Stimulated activated effector memory CD8-positive, alpha-beta T cell treated with anti-CD3 and anti-CD28 coated beads, Interleukin-12 subunit alpha, Interleukin-12 subunit beta, amount 100 ng/mL, for 72 hours (primary cell): ENCODE data around the gene CDSN.

ENCODE experiments used
- ATAC-seq: fragments of 150-1000 bp; cut with Tn5 transposase; 2 replicates; pipeline ENCODE4 v1.10.0; 2021
- DNase-seq, 2 donors: peaks; one replicate each; pipeline ENCODE4 v3.0.0; 2021 to 2022; ENCODE audit warnings: low spot score in 2 of 2
- H3K27ac Mint-ChIP-seq: one replicate; pipeline ENCODE4 v1.8.0; 2022; ENCODE audit warnings: mild to moderate bottlenecking, mixed read lengths
- H3K36me3 Mint-ChIP-seq: one replicate; pipeline ENCODE4 v1.8.0; 2022; ENCODE audit warnings: mild to moderate bottlenecking, mixed read lengths
- H3K4me1 Mint-ChIP-seq: one replicate; pipeline ENCODE4 v1.8.0; 2022; ENCODE audit warnings: mixed read lengths
- H3K4me3 Mint-ChIP-seq: one replicate; pipeline ENCODE4 v1.8.0; 2022; ENCODE audit warnings: mild to moderate bottlenecking, mixed read lengths
- H3K9me3 Mint-ChIP-seq: one replicate; pipeline ENCODE4 v1.8.0; 2022; ENCODE audit warnings: mixed read lengths

CDSN gene

DNA sequence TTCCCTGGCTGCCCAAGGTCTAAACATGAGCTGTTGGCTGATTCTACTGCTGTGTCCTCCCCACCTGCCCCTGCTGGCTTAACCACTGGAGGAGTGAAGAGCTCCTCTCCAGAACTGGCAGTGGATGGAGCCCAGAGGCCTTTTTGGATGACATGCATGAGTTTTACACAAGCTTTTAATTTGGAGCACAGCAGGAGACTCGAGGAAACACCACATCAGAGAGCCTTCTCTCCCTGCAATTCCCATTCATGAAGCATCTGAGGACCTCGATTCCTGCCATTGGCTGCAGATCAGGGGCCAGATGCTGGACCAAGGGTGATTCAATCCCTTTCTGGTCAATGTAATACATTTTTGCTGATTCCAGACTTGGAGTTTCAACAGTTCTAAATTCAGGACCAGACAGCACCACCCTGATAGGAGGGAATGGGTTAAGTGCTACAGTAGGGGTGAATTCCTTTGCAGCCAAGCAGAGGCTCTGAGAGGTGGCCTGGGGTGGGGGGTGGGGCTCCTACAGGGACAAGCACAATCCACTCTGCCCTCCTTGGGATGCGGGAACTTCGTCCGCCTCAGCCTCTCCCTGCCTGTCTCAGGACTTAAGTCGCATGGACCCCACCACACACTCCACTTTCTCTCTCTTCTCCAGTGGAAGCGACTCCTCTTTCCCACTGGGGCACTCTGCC is 6.2 kb downstream of the CDSN start:
- no peak for ATAC-seq
- no peaks in the 10 kb centered on the region for H3K4me1 Mint-ChIP-seq

DNA sequence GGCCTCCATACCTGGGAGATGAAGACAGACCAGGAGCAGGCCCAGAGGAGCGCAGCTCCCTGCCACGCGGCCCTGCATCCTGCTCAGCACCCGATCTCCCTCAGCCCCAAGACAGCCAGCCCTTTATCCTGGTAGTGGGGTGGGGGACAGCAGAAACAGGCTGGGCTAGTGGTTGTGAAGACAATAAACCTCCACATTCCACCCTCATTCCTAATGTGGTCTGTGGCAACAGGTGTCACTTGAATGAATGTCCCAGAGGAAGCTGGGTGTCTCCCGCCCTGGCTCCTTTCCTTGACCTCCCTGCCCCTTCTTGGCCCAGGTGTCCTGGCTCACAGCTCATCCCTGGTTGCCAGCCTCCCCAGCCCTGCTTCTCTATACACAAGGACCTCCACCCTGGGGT is 7.8 kb downstream of the CDSN start, which contains the start of gene C6orf15:
Gene C6orf15 (minus strand): TSS at position 98 of the 400 bp plus-strand sequence. CDS start 20 bp downstream, at position 78.
- H3K9me3 Mint-ChIP-seq = no peaks in the 10 kb centered on the region
- H3K4me3 Mint-ChIP-seq = no peak within 1 kb of the TSS
- no peak within 1 kb of the TSS for H3K27ac Mint-ChIP-seq
- ATAC-seq (no peak), DNase-seq (no peak)
- no peaks in the 10 kb centered on the region for H3K4me1 Mint-ChIP-seq
- no peaks in the 10 kb centered on the region for H3K36me3 Mint-ChIP-seq

More for the DNA sequence above, 6.2 kb downstream of the CDSN start:
- no peaks in the 10 kb centered on the region for H3K36me3 Mint-ChIP-seq
- no peaks in the 10 kb centered on the region for H3K9me3 Mint-ChIP-seq
- no peak overlapping the region for H3K4me3 Mint-ChIP-seq
- H3K27ac Mint-ChIP-seq = peak overlapping the region; percentile 26
- no peak for DNase-seq

DNA sequence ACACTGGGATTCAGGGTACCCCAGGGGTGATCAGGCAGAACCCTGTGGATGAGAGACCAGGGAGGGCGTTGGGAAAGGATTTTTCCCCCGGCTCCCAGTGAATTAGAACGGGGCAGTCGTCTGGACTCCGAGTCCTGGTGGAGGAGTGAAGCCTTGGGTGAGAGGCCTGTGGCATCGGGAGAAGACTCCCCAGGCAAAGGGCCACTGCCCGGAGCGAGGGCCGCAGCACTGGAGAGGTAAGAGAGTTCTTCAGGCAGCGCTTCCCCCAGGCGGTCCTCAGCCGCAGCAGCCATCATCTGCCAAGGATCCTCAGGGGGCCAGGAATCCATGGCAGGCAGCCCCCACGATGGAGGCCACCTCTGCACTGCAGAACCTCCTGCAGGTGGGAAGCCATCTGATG is 8.5 kb downstream of the CDSN start:
- DNase-seq (no peak), ATAC-seq (no peak)
- Mint-ChIP-seq H3K27ac (no peak overlapping the region), H3K9me3 (no peaks in the 10 kb centered on the region), H3K4me3 (no peak overlapping the region), H3K36me3 (no peaks in the 10 kb centered on the region), H3K4me1 (no peaks in the 10 kb centered on the region)

DNA sequence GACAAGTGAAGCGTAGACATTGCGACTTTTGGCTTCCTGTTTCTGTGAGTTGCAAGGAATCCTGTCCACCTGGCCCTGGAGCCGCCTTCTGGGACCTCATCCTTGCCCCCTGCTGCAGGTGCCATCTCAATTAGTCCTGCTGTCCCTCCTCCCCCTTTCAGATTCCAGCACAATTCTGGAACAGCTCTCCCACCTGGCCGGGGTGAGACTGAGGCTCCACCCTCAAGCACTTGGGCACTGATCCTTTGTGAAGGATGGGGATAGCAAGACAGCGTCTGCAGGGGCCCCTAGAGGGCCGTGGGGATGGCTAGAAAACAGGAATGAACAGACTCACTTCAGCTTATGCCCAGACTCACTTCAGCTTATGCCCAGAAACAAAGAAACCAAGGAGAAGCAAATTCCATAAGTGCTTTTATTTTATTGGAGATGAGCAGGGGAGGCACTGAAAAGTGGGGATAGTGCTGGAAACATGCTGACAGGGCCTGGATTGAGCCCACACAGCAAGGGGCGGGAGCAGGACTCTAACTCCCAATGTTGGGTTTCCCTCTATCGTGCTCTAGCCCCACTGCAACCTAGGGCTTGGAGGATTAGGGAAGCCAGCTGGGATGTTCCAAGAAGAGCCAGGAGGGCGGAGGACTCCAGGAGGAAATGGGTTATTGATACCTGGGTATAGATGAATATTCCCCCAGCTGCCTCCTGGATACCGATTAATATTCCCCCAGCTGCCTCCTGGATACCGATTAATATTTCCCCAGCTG is 9.2 kb downstream of the CDSN start:
- Mint-ChIP-seq H3K4me1 (no peaks in the 10 kb centered on the region), H3K27ac (no peak overlapping the region), H3K4me3 (no peak overlapping the region), H3K9me3 (no peaks in the 10 kb centered on the region), H3K36me3 (no peaks in the 10 kb centered on the region)
- no peak for ATAC-seq
- DNase-seq = no peak

DNA sequence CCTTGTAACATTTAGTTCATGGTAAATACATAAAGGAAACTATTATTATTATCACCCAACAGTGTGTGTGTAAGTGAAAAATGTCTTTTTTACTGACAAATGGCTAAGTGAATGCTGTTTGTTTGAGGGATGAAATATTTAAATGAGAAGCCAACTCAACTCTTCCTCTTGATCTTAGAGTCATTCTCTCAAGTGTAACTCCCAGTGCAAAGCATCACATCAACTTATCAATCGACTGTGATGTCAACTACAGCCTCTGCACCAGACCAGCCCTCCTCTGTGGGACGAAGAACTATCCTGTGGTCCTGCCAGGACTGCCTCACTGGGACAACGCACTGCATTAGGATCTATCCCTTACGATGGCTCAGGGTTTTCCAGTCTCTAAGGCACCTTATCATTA is 13.2 kb downstream of the CDSN start:
- peak; percentile 51 for ATAC-seq
- DNase-seq = no peak
- H3K9me3 Mint-ChIP-seq = no peaks in the 10 kb centered on the region
- no peaks in the 10 kb centered on the region for H3K36me3 Mint-ChIP-seq
- H3K27ac Mint-ChIP-seq = peak overlapping the region; percentile 53
- H3K4me3 Mint-ChIP-seq = no peak overlapping the region
- no peaks in the 10 kb centered on the region for H3K4me1 Mint-ChIP-seq

DNA sequence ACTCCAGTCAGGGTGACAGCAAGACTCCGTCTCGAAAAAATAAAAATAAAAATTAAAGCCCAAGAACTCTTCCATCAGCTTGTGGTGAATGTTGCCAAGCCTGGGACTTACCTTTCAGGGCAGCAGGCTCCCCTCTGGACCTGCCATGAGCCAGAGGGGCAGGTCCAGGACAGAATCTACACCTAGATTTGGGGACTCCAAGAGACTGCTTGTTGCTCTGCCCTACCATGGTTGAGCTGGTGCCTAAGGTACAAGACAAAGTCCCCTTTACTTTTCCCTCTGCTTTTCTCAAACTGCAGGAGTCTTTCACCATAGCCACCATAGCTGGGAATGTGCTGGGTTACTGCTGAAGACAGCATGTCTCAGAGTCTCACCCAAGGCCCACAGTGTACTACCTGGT is 17.1 kb downstream of the CDSN start:
- Mint-ChIP-seq H3K4me3 (no peak overlapping the region), H3K9me3 (no peaks in the 10 kb centered on the region), H3K4me1 (no peaks in the 10 kb centered on the region), H3K27ac (no peak overlapping the region), H3K36me3 (no peaks in the 10 kb centered on the region)
- DNase-seq (no peak), ATAC-seq (no peak)

DNA sequence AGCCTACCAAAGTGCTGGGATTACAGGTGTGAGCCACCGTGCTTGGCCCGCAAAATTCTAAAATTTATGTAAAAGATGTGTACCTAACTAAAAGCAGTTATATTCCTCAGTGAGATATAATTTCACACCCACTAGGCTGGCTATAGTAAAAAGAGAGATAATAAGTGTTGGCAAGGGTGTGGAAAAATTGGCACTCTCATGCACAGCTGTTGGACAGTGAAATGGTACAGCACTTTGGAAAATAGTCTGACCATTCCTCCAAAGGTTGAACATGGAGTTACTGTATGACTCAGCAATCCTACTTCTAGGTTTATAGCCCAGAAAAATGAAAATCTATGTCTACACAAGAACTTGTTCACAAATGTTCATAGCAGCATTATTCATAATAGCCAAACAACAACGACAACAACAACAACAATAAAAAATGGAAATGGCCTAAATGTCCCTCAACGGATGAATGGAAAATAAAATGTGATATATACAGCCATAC is 21.8 kb downstream of the CDSN start:
- ATAC-seq = no peak
- peaks cover 22% of the 10 kb centered on the region for H3K4me1 Mint-ChIP-seq
- no peaks in the 10 kb centered on the region for H3K36me3 Mint-ChIP-seq
- no peak overlapping the region for H3K4me3 Mint-ChIP-seq
- no peak overlapping the region for H3K27ac Mint-ChIP-seq
- no peaks in the 10 kb centered on the region for H3K9me3 Mint-ChIP-seq
- no peak for DNase-seq

DNA sequence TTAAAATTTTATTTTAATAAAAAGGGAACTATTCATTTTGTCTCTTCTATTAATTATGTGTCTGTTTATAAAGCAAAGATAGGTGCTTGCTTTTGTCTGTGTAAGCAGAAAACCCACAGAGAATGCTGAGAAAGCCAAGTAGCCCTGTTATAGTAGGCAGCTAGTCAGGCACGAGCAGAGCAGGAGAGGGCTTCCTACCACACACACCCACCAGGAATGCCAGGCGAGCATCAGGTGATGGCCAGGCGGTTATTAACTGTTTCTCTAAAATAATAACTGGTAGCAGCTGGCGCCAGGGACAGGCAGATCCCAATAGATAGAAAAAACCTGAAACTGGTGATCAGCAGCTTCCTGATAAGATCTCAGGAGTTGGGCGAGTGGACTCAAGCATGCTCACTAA is 23.6 kb downstream of the CDSN start:
- H3K4me3 Mint-ChIP-seq = no peak overlapping the region
- no peaks in the 10 kb centered on the region for H3K9me3 Mint-ChIP-seq
- H3K27ac Mint-ChIP-seq = no peak overlapping the region
- ATAC-seq (no peak), DNase-seq (no peak)
- H3K36me3 Mint-ChIP-seq = no peaks in the 10 kb centered on the region
- peaks cover 22% of the 10 kb centered on the region for H3K4me1 Mint-ChIP-seq

DNA sequence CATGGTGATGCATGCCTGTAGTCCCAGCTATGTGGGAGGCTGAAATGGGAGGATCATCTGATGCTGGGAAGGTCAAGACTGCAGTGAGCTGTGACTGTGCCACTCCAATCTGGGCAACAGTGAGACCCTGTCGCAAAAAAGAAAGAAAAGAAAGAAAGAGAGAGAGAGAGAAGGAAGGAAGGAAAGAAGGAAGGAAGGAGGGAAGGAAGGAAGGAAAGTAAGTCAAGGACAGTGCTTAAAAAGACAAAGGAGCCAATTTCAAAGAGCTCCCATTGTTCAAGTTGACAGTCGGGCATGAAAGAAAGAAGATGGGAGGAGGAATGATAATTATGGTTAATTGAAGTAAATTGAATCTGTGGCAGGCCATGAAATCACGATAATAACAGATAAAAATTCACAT is 24.0 kb downstream of the CDSN start:
- no peak for ATAC-seq
- Mint-ChIP-seq H3K4me1 (peaks cover 22% of the 10 kb centered on the region), H3K36me3 (no peaks in the 10 kb centered on the region)

DNA sequence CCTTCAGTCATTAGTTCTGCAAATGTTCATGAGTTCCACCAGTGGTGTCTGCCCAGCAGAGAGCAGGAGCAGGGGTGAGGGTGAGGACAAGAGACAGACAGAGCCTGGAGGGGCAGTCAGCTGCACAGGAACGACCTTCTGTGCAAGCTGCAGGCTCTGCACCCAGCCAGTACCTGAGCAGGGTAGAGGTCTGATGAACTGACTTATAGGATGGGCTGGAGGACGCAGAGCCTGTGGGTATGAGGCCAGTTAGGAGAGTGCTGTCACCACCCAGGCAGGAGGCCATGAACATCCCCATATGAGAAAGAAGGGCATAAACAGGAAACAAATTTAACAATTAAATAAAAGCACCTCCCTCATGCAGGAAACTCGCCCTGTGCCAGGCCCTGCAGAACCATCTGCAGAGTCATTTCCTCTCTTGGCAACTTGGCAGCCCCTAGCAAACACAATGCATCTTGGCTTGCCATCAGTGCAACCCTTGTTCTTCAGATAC is 25.8 kb downstream of the CDSN start:
- DNase-seq = no peak
- Mint-ChIP-seq H3K9me3 (no peaks in the 10 kb centered on the region), H3K4me1 (peaks cover 22% of the 10 kb centered on the region), H3K27ac (peak overlapping the region; percentile 85), H3K36me3 (no peaks in the 10 kb centered on the region), H3K4me3 (peak overlapping the region; percentile 17)
- ATAC-seq = peak; percentile 69

More for the DNA sequence above, 24.0 kb downstream of the CDSN start:
- DNase-seq = no peak
- Mint-ChIP-seq H3K9me3 (no peaks in the 10 kb centered on the region), H3K4me3 (no peak overlapping the region), H3K27ac (no peak overlapping the region)

DNA sequence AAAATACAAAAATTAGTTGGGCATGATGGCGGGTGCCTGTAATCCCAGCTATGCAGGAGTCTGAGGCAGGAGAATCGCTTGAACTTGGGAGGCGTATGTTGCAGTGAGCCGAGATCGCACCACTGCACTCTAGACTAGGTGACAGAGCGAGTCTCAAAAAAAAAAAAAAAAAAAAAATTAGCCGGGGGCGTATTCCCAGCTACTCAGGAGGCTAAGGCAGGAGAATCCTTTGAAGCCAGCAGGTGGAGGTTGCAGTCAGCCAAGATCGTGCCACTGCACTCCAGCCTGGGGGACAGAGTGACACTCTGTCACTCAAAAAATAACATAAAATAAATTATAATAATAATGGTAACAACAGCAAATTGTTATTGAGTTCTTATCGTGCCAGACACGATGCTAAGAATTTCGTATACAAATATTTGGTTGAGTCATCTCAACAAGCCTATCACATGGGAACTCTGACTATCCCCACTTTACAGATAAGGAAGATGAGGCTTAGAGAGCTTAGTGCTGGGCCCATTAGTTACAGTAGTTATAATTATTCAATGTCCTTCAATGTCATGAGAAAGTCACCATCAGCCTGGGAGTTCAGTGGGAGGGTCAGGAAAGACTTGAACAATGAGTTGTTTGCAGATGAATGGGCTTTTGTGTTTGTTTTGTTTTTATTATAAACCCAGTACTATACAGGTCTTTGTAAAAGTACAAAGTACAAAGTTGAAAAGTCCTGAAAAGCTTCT is 27.3 kb downstream of the CDSN start:
- Mint-ChIP-seq H3K27ac (no peak overlapping the region), H3K4me1 (peaks cover 23% of the 10 kb centered on the region), H3K9me3 (no peaks in the 10 kb centered on the region), H3K36me3 (no peaks in the 10 kb centered on the region), H3K4me3 (no peak overlapping the region)
- ATAC-seq (no peak), DNase-seq (no peak)

DNA sequence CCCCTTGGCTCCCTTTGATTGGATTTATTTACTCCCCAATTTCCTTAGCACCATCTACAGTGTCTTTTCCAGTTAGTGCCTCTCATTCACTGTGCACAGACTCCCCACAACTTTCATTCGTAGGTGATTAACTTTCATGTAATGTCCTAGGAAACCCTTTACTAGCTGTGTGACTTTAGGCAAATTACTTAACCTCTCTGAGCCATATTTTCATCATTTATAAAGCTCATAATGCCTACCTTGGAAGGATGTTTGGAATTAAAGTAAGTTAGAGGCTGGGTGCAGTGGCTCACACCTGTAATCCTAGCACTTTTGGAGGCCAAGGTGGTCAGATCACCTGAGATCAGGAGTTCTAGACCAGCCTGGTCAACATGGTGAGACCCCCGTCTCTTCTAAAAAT is 28.0 kb downstream of the CDSN start:
- ATAC-seq (no peak), DNase-seq (no peak)
- Mint-ChIP-seq H3K27ac (no peak overlapping the region), H3K4me3 (no peak overlapping the region), H3K4me1 (peaks cover 30% of the 10 kb centered on the region), H3K9me3 (no peaks in the 10 kb centered on the region), H3K36me3 (no peaks in the 10 kb centered on the region)

DNA sequence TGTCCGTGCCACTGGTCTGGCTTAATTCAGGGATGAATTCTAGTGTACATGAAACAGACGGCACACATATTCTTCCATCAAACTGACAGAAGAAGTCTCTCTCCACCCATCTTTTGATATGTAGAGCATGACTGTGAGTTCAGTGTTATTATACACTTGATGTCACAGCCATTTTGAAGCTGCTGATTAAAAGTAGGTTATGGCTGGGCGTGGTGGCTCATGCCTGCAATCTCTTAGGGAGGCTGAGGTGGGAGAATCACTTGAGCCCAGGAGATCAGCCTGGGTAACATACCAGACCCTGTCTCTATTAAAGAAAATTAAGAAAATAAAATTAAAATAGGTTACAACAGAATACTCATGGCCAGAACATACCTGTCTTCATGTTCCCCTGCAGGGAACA is 28.6 kb downstream of the CDSN start:
- peaks cover 35% of the 10 kb centered on the region for H3K4me1 Mint-ChIP-seq
- H3K9me3 Mint-ChIP-seq = no peaks in the 10 kb centered on the region
- no peak overlapping the region for H3K27ac Mint-ChIP-seq
- ATAC-seq (no peak), DNase-seq (no peak)
- no peak overlapping the region for H3K4me3 Mint-ChIP-seq
- H3K36me3 Mint-ChIP-seq = no peaks in the 10 kb centered on the region

DNA sequence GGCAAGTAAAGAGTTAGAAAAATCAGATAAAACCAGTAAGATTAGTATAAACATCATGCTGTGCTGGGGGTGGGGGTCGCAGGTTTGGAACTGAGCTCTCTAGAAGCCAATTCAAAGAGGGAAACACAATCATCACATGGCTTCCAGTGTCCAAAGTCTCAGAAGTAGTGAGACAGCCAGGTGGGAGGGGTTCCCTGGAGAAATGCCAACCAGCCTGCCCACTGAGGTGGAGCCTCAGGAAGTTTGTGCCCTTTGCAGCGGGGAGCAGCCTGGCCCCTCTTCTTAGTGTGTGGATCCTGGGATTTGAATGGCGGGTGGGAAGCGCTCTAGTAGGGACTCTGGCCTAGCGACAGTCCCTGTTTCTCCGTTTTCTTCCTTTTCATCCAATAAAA is 29.3 kb downstream of the CDSN start:
- no peak overlapping the region for H3K27ac Mint-ChIP-seq
- H3K4me1 Mint-ChIP-seq = peaks cover 31% of the 10 kb centered on the region
- H3K9me3 Mint-ChIP-seq = no peaks in the 10 kb centered on the region
- DNase-seq (no peak), ATAC-seq (no peak)
- H3K4me3 Mint-ChIP-seq = no peak overlapping the region
- no peaks in the 10 kb centered on the region for H3K36me3 Mint-ChIP-seq

DNA sequence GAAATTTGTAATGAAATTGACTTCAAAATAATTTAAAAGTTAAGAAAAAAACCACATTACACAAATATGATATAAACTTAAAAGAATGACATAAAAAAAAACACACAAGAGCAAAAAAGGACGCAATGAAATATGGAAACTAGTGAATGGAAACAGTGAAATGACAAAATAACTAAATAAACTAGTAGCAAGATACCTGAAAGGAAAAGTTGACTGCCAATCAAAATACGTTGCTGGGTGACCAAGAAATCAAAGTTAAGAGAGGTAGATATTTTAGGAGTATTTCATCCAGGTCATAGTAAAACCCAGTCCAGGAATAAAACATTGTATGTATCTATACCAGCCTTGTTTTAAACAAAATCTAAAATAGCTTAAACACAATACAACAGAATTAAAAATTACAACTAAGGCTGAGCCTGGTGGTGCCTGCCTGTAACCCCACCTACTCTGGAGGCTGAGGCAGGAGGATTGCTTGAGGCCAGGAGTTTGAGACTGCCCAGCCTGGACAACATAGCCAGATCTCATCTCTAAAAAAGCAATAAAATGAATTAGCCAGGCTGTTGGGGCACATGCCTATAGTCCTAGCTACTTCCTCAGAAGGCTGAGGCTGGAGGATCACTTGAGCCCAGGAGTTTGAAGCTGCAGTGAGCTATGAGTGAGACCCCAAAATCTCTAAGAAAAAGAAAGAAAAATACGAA is 29.8 kb downstream of the CDSN start:
- ATAC-seq (no peak), DNase-seq (no peak)
- no peaks in the 10 kb centered on the region for H3K9me3 Mint-ChIP-seq
- peaks cover 28% of the 10 kb centered on the region for H3K4me1 Mint-ChIP-seq
- no peak overlapping the region for H3K4me3 Mint-ChIP-seq
- no peaks in the 10 kb centered on the region for H3K36me3 Mint-ChIP-seq
- no peak overlapping the region for H3K27ac Mint-ChIP-seq
